ENCODE data around the gene NOS2.

DNA sequence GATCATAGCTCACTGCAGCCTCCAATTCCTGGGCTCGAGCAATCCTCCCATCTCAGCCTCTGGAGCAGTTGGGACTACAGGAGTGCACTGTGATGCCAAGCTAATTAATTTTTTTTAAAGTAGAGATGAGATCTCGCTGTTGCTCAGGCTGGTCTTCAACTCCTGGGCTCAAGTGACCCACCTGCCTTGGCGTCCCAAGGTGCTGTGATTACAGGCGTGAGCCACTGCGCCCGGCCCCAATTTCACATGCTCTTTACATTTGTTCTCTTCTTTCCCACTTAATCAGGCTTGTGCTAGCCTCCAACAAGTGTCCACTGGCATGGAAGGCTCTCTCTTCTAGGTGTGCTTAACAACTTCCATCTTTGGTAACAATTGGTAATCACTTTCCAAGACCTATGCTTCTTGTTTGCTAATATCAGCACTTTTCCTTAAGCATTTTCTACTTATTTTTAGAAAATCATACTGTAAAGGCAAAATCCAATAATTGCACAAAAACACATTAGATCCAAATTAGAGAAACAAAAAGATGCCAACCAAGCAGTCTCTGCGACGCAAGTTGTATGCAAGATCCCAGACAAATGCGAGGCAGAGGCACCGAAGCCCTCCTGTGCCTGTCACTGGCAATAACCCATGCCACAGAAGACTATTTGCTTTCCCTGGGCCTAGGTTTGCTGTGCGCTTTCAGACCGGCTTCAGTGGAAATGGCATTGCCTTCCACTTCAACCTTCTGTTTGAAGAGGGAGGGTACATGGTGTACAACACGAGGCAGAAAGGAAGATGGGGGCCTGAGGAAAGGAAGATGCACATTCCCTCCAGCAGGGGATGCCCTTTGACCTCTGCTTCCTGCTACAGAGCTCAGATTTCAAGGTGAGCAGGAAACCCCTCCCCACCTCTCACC is 52.6 kb downstream of the NOS2 start:
- TF ChIP-seq, protein P1, sequence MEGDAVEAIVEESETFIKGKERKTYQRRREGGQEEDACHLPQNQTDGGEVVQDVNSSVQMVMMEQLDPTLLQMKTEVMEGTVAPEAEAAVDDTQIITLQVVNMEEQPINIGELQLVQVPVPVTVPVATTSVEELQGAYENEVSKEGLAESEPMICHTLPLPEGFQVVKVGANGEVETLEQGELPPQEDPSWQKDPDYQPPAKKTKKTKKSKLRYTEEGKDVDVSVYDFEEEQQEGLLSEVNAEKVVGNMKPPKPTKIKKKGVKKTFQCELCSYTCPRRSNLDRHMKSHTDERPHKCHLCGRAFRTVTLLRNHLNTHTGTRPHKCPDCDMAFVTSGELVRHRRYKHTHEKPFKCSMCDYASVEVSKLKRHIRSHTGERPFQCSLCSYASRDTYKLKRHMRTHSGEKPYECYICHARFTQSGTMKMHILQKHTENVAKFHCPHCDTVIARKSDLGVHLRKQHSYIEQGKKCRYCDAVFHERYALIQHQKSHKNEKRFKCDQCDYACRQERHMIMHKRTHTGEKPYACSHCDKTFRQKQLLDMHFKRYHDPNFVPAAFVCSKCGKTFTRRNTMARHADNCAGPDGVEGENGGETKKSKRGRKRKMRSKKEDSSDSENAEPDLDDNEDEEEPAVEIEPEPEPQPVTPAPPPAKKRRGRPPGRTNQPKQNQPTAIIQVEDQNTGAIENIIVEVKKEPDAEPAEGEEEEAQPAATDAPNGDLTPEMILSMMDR (IDR thresholded peaks at IDR 0.05; ENCODE audit: insufficient read depth, low read depth, low read length) = no peak
- TF ChIP-seq EZH2 (IDR thresholded peaks at IDR 0.05; ENCODE audit: insufficient read depth, low read length) = no peak
